VCaP (cell line): ENCODE data around the gene SIGLEC6.

Experiments used
- H3K27ac ChIP-seq: fragments of 450-650 bp; 2 replicates; pipeline ENCODE4 v1.5.1; 2017
- CTCF ChIP-seq: fragments of 450-650 bp; conservative IDR thresholded peaks from 2 replicates; pipeline ENCODE4 v1.5.1; 2017; ENCODE audit warnings: mild to moderate bottlenecking, moderate library complexity

SIGLEC6 gene

GRCh38 chr19:51521781-51522180 is 9.7 kb downstream of the SIGLEC6 start:
- no peak for TF ChIP-seq CTCF
- no peak overlapping the region for H3K27ac ChIP-seq

GRCh38 chr19:51521357-51521756 is 10.1 kb downstream of the SIGLEC6 start:
- TF ChIP-seq CTCF, result no peak
- no peak overlapping the region for H3K27ac ChIP-seq

- no peak for TF ChIP-seq CTCF
- no peak overlapping the region for H3K27ac ChIP-seq
Measured at GRCh38 chr19:51520728-51521127, 10.7 kb downstream of the SIGLEC6 start.

- peak; percentile 92 for TF ChIP-seq CTCF
Measured at GRCh38 chr19:51514866-51515481, 16.5 kb downstream of the SIGLEC6 start.

GRCh38 chr19:51513968-51514367 is 17.5 kb downstream of the SIGLEC6 start:
- no peak for TF ChIP-seq CTCF
- no peak overlapping the region for H3K27ac ChIP-seq

More at GRCh38 chr19:51514866-51515481, 16.5 kb downstream of the SIGLEC6 start:
- H3K27ac ChIP-seq, result no peak overlapping the region

GRCh38 chr19:51511353-51511752 is 20.1 kb downstream of the SIGLEC6 start:
- H3K27ac ChIP-seq, result no peak overlapping the region
- peak; percentile 52 for TF ChIP-seq CTCF

- TF ChIP-seq CTCF, result no peak
- no peak overlapping the region for H3K27ac ChIP-seq
Measured at GRCh38 chr19:51509823-51510660, 21.4 kb downstream of the SIGLEC6 start.
